GM23248 (cell line): ENCODE measurements around the gene LRRC4B.

Experiments
- EZH2 ChIP-seq: fragments of 200-600 bp; sonication (generic); IDR thresholded peaks from 2 replicates; pipeline ENCODE4 v1.6.1; 2018; ENCODE audit warnings: antibody characterized with exemption, mild to moderate bottlenecking; ENCODE audit not compliant: insufficient read depth, poor library complexity, severe bottlenecking
- EZH2phosphoT487 ChIP-seq: fragments of 200-600 bp; sonication (generic); IDR thresholded peaks from 2 replicates; pipeline ENCODE4 v1.6.1; 2018; ENCODE audit warnings: antibody characterized with exemption, moderate library complexity, mild to moderate bottlenecking, low read depth; ENCODE audit not compliant: insufficient read depth

GRCh38 chr19:50505856-50506611 lies 62.2 kb downstream of the LRRC4B start:
- TF ChIP-seq EZH2 (no peak), EZH2phosphoT487 (no peak)
